OCI-LY1 (cell line): Measurements from ENCODE around the gene TUFT1.

Experiments used
- EZH2 ChIP-seq: fragments of 200-600 bp; sonication (generic), shearing (Covaris generic); IDR thresholded peaks from 2 replicates; pipeline ENCODE4 v1.8.0; 2017; ENCODE audit warnings: borderline replicate concordance, mixed run types, mild to moderate bottlenecking, antibody characterized with exemption, low read length, moderate library complexity, mixed read lengths
- TF ChIP-seq, protein P1 (sequence below): fragments of 200-600 bp; sonication (generic), shearing (Covaris generic); IDR thresholded peaks from 2 replicates; pipeline ENCODE4 v1.5.1; 2017; ENCODE audit warnings: mild to moderate bottlenecking, antibody characterized with exemption, low read length, moderate library complexity, mixed read lengths

DNA sequence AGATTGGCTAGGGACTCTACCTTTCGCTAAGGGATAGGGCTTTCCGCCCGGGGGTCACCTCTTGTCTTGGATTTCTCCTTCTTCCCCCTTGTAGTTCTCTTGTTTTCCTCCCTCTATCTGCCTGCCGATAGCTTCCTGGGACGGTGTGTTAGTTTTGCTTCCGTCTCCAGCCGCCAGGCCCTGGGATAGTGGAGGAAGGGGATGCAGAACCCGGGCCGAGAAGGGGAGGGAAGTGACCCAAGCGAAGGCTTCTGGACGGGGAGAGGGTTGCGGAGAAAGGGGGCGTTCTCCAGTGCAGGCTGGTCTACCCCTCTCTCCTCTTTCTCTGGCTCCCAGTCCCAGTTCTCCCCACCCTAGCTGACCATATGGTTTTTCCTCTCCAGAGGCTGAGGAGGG lies 871 bp downstream of the TUFT1 start:
- TF ChIP-seq, protein P1, sequence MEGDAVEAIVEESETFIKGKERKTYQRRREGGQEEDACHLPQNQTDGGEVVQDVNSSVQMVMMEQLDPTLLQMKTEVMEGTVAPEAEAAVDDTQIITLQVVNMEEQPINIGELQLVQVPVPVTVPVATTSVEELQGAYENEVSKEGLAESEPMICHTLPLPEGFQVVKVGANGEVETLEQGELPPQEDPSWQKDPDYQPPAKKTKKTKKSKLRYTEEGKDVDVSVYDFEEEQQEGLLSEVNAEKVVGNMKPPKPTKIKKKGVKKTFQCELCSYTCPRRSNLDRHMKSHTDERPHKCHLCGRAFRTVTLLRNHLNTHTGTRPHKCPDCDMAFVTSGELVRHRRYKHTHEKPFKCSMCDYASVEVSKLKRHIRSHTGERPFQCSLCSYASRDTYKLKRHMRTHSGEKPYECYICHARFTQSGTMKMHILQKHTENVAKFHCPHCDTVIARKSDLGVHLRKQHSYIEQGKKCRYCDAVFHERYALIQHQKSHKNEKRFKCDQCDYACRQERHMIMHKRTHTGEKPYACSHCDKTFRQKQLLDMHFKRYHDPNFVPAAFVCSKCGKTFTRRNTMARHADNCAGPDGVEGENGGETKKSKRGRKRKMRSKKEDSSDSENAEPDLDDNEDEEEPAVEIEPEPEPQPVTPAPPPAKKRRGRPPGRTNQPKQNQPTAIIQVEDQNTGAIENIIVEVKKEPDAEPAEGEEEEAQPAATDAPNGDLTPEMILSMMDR: no peak
- TF ChIP-seq EZH2: no peak
